Measurements from ENCODE around the gene METTL21C.

GRCh38 chr13:102680842-102681740 lies 13.8 kb downstream of the METTL21C start:
- TF ChIP-seq CTCF (IDR thresholded peaks at IDR 0.05) (no peak), ZFX (IDR thresholded peaks at IDR 0.05; ENCODE audit: borderline replicate concordance) (no peak)
